CD14-positive monocyte (primary cell): Measurements from ENCODE around the gene ZCCHC14. TPM values are rescaled to one million over a fixed set of nuclear protein-coding genes. Genes with fewer than 3 reads are reported as not detected.

ENCODE experiments used
- DNase-seq, 3 donors: peaks; one replicate each; pipeline ENCODE4 v3.0.0-alpha.2; 2011 to 2022
- H2AFZ ChIP-seq: 2 replicates; pipeline ENCODE4 v1.6.0; 2012; ENCODE audit warnings: mild to moderate bottlenecking, low read depth, low read length, inconsistent platforms; ENCODE audit not compliant: insufficient read depth, poor library complexity, severe bottlenecking
- H3K27ac ChIP-seq, 2 donors: 1 replicate in 1 of 2; 2 replicates in 1 of 2; pipeline ENCODE4 v1.5.1; 2012 to 2013; ENCODE audit warnings: low read length in 2 of 2, control low read depth in 1 of 2, inconsistent platforms in 1 of 2, low read depth in 1 of 2, mild to moderate bottlenecking in 1 of 2
- H3K27me3 ChIP-seq, 2 donors: one replicate each; pipeline versions ENCODE4 v1.6.0 to v1.6.1; 2011 to 2013; ENCODE audit warnings: low read length in 2 of 2; ENCODE audit not compliant: control insufficient read depth in 2 of 2, insufficient read depth in 2 of 2
- H3K36me3 ChIP-seq, 2 donors: replicated peaks in 1 of 2; 1 replicate in 1 of 2; 2 replicates in 1 of 2; pipeline versions ENCODE4 v1.5.1 to v1.6.1; 2012 to 2013; ENCODE audit warnings: low read length in 2 of 2, control low read depth in 1 of 2, inconsistent platforms in 1 of 2, mild to moderate bottlenecking in 1 of 2; ENCODE audit not compliant: insufficient read depth in 2 of 2, control insufficient read depth in 1 of 2
- H3K4me1 ChIP-seq, 2 donors: 1 replicate in 1 of 2; 2 replicates in 1 of 2; pipeline versions ENCODE4 v1.5.1 to v1.6.1; 2012 to 2013; ENCODE audit warnings: low read length in 2 of 2, control low read depth in 1 of 2, inconsistent platforms in 1 of 2, mild to moderate bottlenecking in 1 of 2, moderate library complexity in 1 of 2; ENCODE audit not compliant: insufficient read depth in 2 of 2, control insufficient read depth in 1 of 2
- H3K4me2 ChIP-seq: replicated peaks from 2 replicates; pipeline ENCODE3; 2012; ENCODE audit warnings: low read length, moderate library complexity, mild to moderate bottlenecking; ENCODE audit not compliant: poor library complexity, severe bottlenecking; ENCODE audit errors: extremely low read depth
- H3K4me3 ChIP-seq, 3 experiments: fragments of 200-600 bp in 1 of 3; sonication (generic) in 1 of 3; replicated peaks in 1 of 3; 1 replicate in 2 of 3; 2 replicates in 1 of 3; pipeline ENCODE4 v1.5.1; 2011 to 2013; ENCODE audit warnings: low read length in 3 of 3, mild to moderate bottlenecking in 3 of 3, control low read depth in 2 of 3, low read depth in 2 of 3, inconsistent platforms in 1 of 3, moderate library complexity in 1 of 3
- H3K79me2 ChIP-seq: 2 replicates; pipeline ENCODE4 v1.6.0; 2012; ENCODE audit warnings: mild to moderate bottlenecking, control low read depth, inconsistent platforms, low read length, moderate library complexity; ENCODE audit not compliant: insufficient read depth
- H3K9ac ChIP-seq: 2 replicates; pipeline ENCODE4 v1.6.0; 2017; ENCODE audit warnings: low read length, mild to moderate bottlenecking; ENCODE audit not compliant: insufficient read depth, poor library complexity, severe bottlenecking
- H3K9me3 ChIP-seq, 2 donors: replicated peaks in 1 of 2; 1 replicate in 1 of 2; 2 replicates in 1 of 2; pipeline versions ENCODE4 v1.5.1 to v1.6.1; 2012 to 2013; ENCODE audit warnings: low read length in 2 of 2, control low read depth in 1 of 2; ENCODE audit not compliant: control insufficient read depth in 1 of 2, insufficient read depth in 1 of 2
- H4K20me1 ChIP-seq: 2 replicates; pipeline ENCODE4 v1.6.0; 2012; ENCODE audit warnings: mild to moderate bottlenecking, low read length, control low read depth, moderate library complexity; ENCODE audit not compliant: insufficient read depth
- H3K27ac Mint-ChIP-seq, 7 donors: one replicate each; pipeline ENCODE4 v1.8.0; 2020; ENCODE audit warnings: mild to moderate bottlenecking in 7 of 7, mixed read lengths in 7 of 7, moderate library complexity in 6 of 7, inconsistent platforms in 2 of 7
- H3K27me3 Mint-ChIP-seq, 3 donors: one replicate each; pipeline ENCODE4 v1.8.0; 2021 to 2022; ENCODE audit warnings: low read depth in 3 of 3, mild to moderate bottlenecking in 3 of 3, mixed read lengths in 3 of 3, moderate library complexity in 3 of 3, inconsistent platforms in 1 of 3
- H3K36me3 Mint-ChIP-seq, 2 donors: one replicate each; pipeline ENCODE4 v1.8.0; 2020; ENCODE audit warnings: mixed read lengths in 2 of 2, inconsistent platforms in 1 of 2, mild to moderate bottlenecking in 1 of 2
- H3K4me1 Mint-ChIP-seq: one replicate; pipeline ENCODE4 v1.8.0; 2020; ENCODE audit warnings: mild to moderate bottlenecking, mixed read lengths
- H3K4me3 Mint-ChIP-seq, 2 donors: one replicate each; pipeline ENCODE4 v1.8.0; 2020; ENCODE audit warnings: mild to moderate bottlenecking in 2 of 2, mixed read lengths in 2 of 2, moderate library complexity in 1 of 2
- H3K9me3 Mint-ChIP-seq, 7 donors: one replicate each; pipeline ENCODE4 v1.8.0; 2020 to 2022; ENCODE audit warnings: mixed read lengths in 7 of 7, mild to moderate bottlenecking in 6 of 7, moderate library complexity in 6 of 7, inconsistent platforms in 2 of 7
- CTCF ChIP-seq: fragments of 200-600 bp; IDR thresholded peaks from one replicate; pipeline ENCODE4 v1.8.0; 2022; ENCODE audit warnings: antibody characterized with exemption, mild to moderate bottlenecking
- WGBS: methylation state at CpG from one replicate; pipeline ENCODE4 v1.1.5; 2013; ENCODE audit warnings: missing lambda C conversion rate; ENCODE audit not compliant: insufficient coverage; 5-methylcytosine and 5-hydroxymethylcytosine counted together
- intact Hi-C, 2 donors: fragments of 100-400 bp; cut with micrococcal nuclease; formaldehyde crosslinking; loops; one replicate each; pipeline versions ENCODE4 v1.15.0 to v1.15.1; 2023
- polyA plus RNA-seq, 3 donors: library from polyadenylated mRNA; depleted of rRNA in 1 of 3; unstranded in 2 of 3; stranded (reverse) in 1 of 3; fragments of 300-500 nt in 2 of 3; fragments of >200 nt in 1 of 3; fragmentation: Illumina TruSeq in 2 of 3; gene quantifications; 1 replicate in 2 of 3; 2 replicates in 1 of 3; pipeline ENCODE4 v1.2.3, GENCODE V29; 2012 to 2021

Gene ZCCHC14
- polyA plus RNA-seq, 3 donors, result 0.11 to 4.0 (median 0.22) TPM

- peaks cover 9% of the 10 kb centered on the region in 2 donors for H3K36me3 Mint-ChIP-seq
- H3K9me3 Mint-ChIP-seq, result no peaks in the 10 kb centered on the region
- peak overlapping the region; percentile 66 for H3K9ac ChIP-seq
- intact Hi-C loops, result loop anchor here (2.0 to 5.0 kb wide), 2 partner anchors 29 to 43 kb away; partner anchors contain the start of gene ZCCHC14 (in 1 of the 2)
- peaks cover 32% of the 10 kb centered on the region for H4K20me1 ChIP-seq
- no peak for TF ChIP-seq CTCF
- H3K9me3 ChIP-seq, result no peaks in the 10 kb centered on the region
- H3K4me2 ChIP-seq, result peak overlapping the region; percentile 32
- peaks cover 0 to 8% of the 10 kb centered on the region in 2 donors for H3K36me3 ChIP-seq
- peak overlapping the region; percentile 73 to 75 for H3K27ac ChIP-seq
- no peaks in the 10 kb centered on the region for H3K27me3 ChIP-seq
- no peaks in the 10 kb centered on the region for H3K79me2 ChIP-seq
- peak overlapping the region; percentile 91 to 97 (median 95) for H3K27ac Mint-ChIP-seq
- H3K4me3 ChIP-seq, result peak overlapping the region in 1 of 3 experiments; percentile 51
- peaks cover 29 to 32% of the 10 kb centered on the region in 2 donors for H3K4me1 ChIP-seq
- peak overlapping the region; percentile 71 to 87 for H3K4me3 Mint-ChIP-seq
- 69% methylated on average over 10 of the region's 22 CpGs for WGBS
- DNase-seq, result peak; percentile 79 to 93 (median 82)
- H3K27me3 Mint-ChIP-seq, result peaks cover 0 to 7% (median 6%) of the 10 kb centered on the region in 3 donors
- peaks cover 36% of the 10 kb centered on the region for H3K4me1 Mint-ChIP-seq
- H2AFZ ChIP-seq, result no peak overlapping the region
These were observed 28.8 kb downstream of the ZCCHC14 start for GRCh38 chr16:87463722-87464690.

- DNase-seq, result peak in 1 of 3 donors; percentile 7
- Histone ChIP-seq H3K9me3 (no peaks in the 10 kb centered on the region), H3K79me2 (no peaks in the 10 kb centered on the region), H3K4me2 (no peak overlapping the region), H3K4me1 (peaks cover 27 to 28% of the 10 kb centered on the region in 2 donors), H3K9ac (no peak overlapping the region), H3K36me3 (peaks cover 3 to 29% of the 10 kb centered on the region in 2 donors), H3K27me3 (no peaks in the 10 kb centered on the region), H3K4me3 (no peak overlapping the region), H2AFZ (no peak overlapping the region), H3K27ac (no peak overlapping the region), H4K20me1 (peaks cover 32% of the 10 kb centered on the region)
- 68% methylated on average over 5 of the region's 11 CpGs for WGBS
- H3K27me3 Mint-ChIP-seq, result peaks cover 0 to 7% (median 6%) of the 10 kb centered on the region in 3 donors
- H3K4me1 Mint-ChIP-seq, result peaks cover 33% of the 10 kb centered on the region
- H3K27ac Mint-ChIP-seq, result peak overlapping the region in 1 of 7 donors; percentile 37
- no peak for TF ChIP-seq CTCF
- H3K4me3 Mint-ChIP-seq, result no peak overlapping the region
- no peaks in the 10 kb centered on the region for H3K9me3 Mint-ChIP-seq
- intact Hi-C loops, result loop anchor here in 1 of 2 donors (5.0 kb wide), 1 partner anchor 46 kb away; no protein-coding TSS in a partner anchor
- H3K36me3 Mint-ChIP-seq, result peaks cover 29% of the 10 kb centered on the region in 2 donors
These were observed 31.3 kb downstream of the ZCCHC14 start for GRCh38 chr16:87461466-87461991.
